Measurements from ENCODE around the gene SMIM43.
A peak's percentile ranks its signal among the peaks of the same experiment; 100 is the strongest.

Gene SMIM43

GRCh38 chr4:121764702-121765367, at the start of gene SMIM43:
Gene SMIM43 (minus strand): TSS chr4:121765164. CDS start chr4:121765105, 59 bp downstream.
- DNase-seq = peak in 1 of 2 experiments; percentile 2

GRCh38 chr4:121814756-121815155, 49.8 kb upstream of the SMIM43 start:
- DNase-seq = no peak

- no peak for DNase-seq
Measured at GRCh38 chr4:121811122-121811521, 46.2 kb upstream of the SMIM43 start.

- DNase-seq = no peak
Measured at GRCh38 chr4:121806411-121806810, 41.4 kb upstream of the SMIM43 start.

- no peak for DNase-seq
Measured at GRCh38 chr4:121801715-121802075, 36.7 kb upstream of the SMIM43 start.

- peak; percentile 76 to 89 for DNase-seq
Measured at GRCh38 chr4:121800961-121801714, 36.2 kb upstream of the SMIM43 start, which contains the start of gene EXOSC9. Gene EXOSC9 (plus strand): TSS chr4:121801323. CDS start chr4:121801425, 102 bp downstream.

- no peak for DNase-seq
Measured at GRCh38 chr4:121800638-121800960, 35.6 kb upstream of the SMIM43 start.

GRCh38 chr4:121799867-121800501, 35.0 kb upstream of the SMIM43 start:
- no peak for DNase-seq

- DNase-seq = no peak
Measured at GRCh38 chr4:121799208-121799823, 34.4 kb upstream of the SMIM43 start.

GRCh38 chr4:121796283-121796682, 31.3 kb upstream of the SMIM43 start:
- no peak for DNase-seq

GRCh38 chr4:121794505-121795188, 29.7 kb upstream of the SMIM43 start:
- DNase-seq = no peak

GRCh38 chr4:121792966-121793365, 28.0 kb upstream of the SMIM43 start:
- DNase-seq = no peak

- no peak for DNase-seq
Measured at GRCh38 chr4:121791481-121791880, 26.5 kb upstream of the SMIM43 start.

GRCh38 chr4:121790976-121791375, 26.0 kb upstream of the SMIM43 start:
- no peak for DNase-seq

GRCh38 chr4:121789960-121790829, 25.2 kb upstream of the SMIM43 start:
- DNase-seq = no peak

- DNase-seq = no peak
Measured at GRCh38 chr4:121789455-121789854, 24.5 kb upstream of the SMIM43 start.

- DNase-seq = no peak
Measured at GRCh38 chr4:121788896-121789295, 23.9 kb upstream of the SMIM43 start.

GRCh38 chr4:121786221-121786620, 21.3 kb upstream of the SMIM43 start:
- DNase-seq = no peak

GRCh38 chr4:121785479-121785878, 20.5 kb upstream of the SMIM43 start:
- no peak for DNase-seq

GRCh38 chr4:121784975-121785374, 20.0 kb upstream of the SMIM43 start:
- no peak for DNase-seq

- DNase-seq = no peak
Measured at GRCh38 chr4:121784401-121784800, 19.4 kb upstream of the SMIM43 start.

GRCh38 chr4:121783210-121783609, 18.2 kb upstream of the SMIM43 start:
- no peak for DNase-seq
